ENCODE data around the gene NCBP2L.
A peak's percentile ranks its signal among the peaks of the same experiment; 100 is the strongest.

NCBP2L gene

DNA sequence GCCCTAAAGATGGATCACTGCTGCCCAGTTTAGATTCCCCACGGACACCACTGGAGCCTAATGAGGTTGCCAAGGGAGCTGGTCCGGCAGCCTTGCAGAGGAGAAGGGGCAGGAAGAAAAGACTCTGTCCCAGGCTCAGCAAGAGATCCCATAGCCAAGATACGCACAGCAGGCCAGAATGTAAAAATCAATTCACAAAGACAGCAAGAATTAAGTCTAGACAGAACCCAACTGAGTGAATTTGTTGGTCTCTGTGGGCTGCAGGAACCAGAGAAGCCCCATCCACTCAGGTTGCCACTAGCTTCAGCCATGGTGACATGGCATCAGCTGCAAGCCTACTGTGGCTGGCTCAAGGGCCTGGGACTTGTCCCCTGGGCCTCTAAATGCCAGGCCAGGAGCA, 24.8 kb upstream of the NCBP2L start:
- no peak for DNase-seq (ENCODE audit: low read depth in 2 of 2)

DNA sequence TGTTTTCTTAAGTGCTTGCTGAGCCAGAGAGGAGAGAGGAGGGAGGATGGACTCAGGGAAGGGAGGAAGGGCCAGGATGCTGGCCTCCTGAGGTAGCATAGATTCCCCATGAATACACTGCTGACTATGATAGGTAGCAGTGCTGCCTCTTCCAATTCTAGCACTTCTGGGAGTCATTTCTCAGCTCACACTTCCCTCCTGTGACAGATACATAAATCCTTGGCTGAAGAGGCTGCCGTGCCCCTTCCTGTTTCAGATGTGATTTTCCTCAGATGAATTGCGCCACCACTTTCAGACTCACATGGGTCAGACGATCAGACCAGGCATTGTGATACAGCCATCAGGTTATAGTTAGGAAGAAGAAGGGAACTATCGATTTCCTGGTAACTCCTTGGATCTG, 24.3 kb upstream of the NCBP2L start:
- no peak for DNase-seq (ENCODE audit: low read depth in 2 of 2)

DNA sequence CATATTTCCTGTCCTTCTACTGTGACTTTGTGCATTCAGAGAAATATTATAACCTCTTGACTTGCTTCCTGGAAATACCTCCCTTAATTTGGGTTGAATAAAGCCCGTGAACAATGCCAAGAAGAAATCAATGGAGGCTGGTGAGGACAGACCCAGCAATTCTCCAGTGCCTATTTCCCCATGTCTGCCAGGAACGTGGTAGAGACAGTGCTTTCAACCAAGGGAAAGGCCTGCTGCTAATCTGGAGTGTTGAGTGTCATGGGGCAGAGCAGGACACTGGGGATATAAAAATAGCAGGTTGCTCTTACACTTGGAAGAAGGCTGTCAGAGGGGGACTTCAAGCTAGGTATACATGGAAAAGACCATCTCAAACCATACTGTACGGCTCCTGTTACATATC, 21.8 kb upstream of the NCBP2L start:
- no peak for DNase-seq (ENCODE audit: low read depth in 2 of 2)

DNA sequence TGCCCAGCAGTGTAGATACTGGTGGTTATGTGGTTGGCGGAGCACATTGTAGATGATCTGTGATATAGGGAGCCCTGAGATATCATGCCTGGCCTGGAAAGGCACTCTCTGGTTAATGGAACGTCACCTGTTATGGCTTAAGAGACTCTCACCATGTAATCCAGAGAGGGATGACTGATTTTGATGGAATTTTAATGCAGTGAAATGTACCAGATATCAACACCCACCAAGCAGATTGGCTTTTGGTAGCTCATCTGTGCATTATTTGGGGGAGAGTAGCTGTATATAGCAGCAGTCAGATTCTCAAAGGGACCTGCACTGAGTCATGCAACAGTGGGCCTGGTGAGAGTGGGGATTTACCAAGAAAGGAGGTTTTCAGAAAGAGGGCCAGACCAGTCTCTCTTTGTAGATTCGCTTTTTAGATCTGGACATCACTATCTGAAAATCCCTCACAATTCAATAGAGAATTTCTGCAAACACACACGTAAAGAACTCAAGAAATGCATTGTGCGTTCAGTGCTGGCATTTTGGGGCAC, 19.2 kb upstream of the NCBP2L start:
- DNase-seq (ENCODE audit: low read depth in 2 of 2) = no peak

DNA sequence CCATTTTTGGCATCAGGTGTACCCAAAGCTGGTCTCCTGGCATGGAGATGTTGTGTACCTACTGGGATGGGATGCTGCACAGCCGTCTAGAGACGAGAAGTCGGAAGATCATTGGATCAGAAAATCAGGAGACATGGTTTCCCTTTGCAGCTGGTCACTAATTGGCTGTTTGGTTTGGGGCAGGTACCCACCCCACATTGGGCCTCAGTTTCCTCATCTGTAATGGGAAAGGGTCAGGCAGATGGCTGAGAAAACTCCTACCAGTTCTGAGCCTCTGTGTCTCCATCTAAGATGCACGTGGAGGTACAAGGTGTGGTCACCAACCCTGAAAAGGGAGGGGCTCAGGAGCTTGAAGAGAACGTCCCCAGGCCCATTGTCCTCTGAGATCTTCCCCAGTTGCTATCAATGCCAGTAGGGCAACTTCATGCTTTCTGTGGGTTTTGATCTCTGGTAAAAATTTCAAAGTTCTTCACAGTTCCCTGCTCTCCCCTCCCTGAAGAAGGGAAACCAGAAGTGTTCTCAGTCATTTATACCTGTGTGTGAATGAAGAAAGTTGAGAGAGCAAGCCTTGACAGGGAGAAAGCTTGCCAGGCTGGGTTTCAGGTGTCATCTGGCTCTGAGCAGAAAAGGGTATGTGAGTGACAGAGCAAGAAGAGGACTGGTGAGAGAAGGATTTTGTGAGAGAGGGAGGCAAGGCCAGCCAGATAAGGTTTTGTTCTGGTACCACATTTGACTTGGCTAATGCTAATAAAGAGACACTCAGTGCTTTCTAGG, 17.0 kb upstream of the NCBP2L start:
- DNase-seq (ENCODE audit: low read depth in 2 of 2) = no peak

DNA sequence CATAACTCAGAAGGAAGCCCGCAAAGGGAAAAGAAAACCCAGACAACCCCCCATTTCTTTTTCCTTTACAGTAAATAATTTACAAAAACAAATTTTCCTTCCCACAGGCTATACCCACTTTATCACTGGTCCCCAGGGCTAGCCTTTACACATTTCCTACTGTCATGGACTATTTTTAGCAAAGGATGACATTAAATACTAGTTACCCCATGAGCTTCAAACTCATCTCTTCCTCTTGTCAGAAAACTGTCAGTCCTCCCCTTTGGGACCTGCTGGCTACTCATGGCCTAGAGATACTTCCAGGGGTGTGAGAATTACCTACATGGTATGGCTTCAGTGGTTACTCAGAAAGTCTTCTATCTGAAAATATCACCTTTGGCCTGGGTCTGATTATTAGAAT, 13.9 kb upstream of the NCBP2L start:
- DNase-seq (ENCODE audit: low read depth in 2 of 2) = no peak

DNA sequence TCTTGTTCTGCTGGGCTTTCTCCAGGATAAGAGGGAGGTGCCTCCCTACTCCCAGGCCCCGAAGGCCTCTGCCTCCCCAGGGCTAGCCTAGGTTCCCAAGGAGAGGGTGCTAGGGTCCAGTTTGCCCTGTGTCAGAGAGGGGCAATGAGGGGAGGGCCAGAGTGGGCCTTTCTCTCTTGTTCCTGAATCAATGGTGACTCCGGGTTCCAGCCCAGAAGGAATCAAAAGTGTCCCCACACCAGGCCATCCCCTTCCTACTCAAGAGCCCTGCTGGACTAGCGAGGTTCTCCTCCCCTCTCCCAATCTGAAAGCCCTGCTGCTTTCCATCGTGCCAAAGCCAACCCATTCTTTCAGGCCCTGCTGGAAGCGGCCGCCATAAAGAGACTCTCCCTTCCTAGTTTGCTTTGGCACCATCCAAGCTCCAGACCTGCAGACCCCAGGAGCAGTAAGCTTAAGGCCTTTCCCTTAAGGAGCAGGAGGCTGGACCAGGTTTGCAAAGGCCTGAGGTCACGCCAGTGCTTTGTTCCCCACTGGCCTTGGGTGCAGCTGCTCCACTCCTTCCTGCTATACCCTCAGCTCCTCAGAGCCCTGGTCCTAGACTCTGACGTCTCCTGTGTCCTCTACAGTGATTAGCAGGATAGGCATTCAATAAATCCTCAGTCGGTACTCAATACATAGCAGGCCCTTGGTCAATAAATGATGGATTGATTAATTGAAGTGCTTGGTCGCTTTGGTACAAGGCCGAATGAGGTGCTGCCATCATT, 12.5 kb upstream of the NCBP2L start:
- DNase-seq (ENCODE audit: low read depth in 2 of 2) = no peak

DNA sequence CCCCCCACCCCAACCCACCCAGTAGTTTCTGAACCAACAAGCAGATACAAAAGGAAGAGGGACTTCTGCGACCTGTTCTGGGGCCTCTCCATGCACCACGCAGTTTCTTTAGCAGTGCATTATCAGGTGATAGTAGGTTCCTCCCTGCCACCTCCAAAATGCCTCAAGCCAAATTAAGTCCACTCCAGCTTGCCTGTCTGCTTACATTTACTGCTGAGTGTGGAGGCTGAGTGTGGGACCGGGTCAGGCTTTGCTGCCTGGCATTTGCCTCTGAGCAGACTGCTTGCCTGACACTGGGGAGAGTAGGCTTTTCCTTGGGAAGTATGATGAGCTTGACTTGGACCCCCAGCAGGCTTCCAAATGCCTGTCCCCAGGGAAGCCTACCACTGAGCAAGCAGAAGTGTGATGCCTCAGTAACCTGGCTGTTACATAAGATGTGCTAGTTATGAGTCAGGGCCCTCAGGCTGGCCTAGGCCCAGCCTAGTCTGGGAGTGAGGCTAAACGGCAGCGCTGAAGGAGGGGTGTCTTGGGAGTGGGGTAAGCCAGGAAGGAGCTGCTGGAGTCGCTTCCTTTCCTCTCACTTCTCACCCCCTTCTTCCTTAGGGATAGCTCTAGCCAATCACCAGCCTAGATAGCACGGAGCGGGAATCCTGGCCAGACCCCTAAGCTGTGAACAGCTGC, 10.9 kb upstream of the NCBP2L start:
- no peak for DNase-seq (ENCODE audit: low read depth in 2 of 2)

DNA sequence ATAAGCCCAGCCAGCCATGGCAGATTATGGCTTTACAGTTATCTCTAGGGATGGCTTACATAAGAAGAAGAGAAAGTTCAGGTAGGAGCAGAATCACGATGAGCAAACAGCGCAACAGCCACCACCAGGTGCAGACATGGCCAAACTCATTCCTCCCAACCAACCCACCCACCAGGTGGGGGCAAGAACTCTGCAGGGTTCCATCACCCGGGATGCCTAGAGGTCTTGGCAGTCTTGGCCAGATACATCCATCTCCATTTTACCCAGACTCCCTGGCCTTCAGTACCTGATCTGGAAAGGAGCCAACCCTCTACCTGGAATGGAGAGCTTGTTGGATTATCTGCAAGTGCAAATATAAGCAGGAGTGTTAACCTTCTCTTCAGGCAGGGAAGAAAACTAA, 9.5 kb upstream of the NCBP2L start:
- no peak for DNase-seq (ENCODE audit: low read depth in 2 of 2)

DNA sequence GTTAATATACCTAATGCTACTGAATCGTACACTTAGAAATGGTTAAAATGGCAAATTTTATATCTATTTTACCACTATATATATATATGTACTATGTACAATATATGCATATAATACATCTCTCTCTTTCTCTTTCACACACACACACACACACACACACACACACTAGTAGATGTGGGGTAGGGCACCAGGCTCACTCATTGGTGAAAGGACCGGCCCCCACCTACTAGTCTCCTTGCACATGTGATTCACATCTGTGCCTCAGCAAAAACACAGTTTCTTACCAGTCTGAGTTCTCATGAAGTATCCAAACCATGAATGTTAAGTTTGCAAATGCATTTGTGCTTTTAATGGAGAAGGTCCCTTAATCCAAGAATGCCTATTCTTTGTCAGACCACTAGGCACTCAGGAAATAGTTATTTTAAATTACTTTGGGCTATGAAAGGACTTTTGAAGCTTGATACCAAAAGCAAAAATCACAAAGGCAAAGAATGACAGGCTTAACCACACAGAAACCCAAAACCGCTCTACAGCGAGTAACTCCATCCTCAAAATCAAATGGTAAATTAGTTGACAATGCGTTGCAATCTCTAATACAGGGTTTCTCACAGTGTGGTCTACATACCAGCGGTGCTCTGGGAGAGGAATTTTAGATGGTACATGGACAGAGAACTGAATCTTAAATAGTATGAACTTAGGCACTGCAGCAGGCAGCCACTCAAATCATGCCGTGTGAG, 7.8 kb upstream of the NCBP2L start:
- no peak for DNase-seq (ENCODE audit: low read depth in 2 of 2)

DNA sequence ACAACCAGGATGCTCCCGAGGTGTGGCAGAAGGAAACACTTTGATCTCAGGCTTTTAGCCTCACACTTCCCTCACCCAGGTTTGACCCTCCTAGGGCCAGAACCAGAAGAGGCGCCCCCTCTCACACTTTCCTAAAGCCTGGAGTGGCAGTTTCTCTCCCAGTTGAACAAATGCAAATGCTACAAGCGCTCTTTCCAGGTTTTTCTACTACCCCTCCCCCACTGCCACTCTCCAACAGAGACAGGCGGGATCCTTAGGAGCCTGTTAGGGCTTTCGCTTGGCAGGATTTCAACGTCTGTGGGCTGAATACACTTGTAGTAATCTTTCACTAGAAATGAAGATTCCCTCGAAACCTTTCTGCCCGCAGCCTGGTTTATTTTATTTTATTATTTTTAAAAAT, 4.3 kb upstream of the NCBP2L start:
- DNase-seq (ENCODE audit: low read depth in 2 of 2) = no peak

DNA sequence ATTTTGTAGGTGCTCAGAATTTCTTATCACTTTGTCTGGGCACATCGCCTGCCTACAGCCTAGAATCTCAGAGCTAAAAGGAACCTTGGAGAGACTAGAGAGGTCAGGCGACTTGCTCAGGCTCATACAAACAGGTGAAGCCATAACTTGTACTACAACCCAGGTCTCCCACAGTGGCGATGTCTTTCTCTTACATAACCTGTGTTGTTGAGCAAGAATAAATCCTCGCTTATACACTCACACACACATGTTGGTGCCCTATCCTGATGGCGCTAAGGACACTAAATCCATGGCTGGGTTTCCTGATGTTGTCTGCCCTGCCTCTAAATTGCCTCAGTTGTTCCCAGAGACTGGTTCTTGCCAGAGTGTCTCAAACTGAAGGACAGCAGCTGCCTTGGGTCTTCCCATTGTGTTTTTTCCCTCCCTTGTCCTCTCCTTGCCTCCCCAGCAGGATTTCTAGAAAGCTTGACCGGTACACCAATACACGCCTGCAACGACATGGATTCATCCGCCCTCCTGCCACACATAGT, 3.6 kb upstream of the NCBP2L start:
- DNase-seq (ENCODE audit: low read depth in 2 of 2) = no peak

DNA sequence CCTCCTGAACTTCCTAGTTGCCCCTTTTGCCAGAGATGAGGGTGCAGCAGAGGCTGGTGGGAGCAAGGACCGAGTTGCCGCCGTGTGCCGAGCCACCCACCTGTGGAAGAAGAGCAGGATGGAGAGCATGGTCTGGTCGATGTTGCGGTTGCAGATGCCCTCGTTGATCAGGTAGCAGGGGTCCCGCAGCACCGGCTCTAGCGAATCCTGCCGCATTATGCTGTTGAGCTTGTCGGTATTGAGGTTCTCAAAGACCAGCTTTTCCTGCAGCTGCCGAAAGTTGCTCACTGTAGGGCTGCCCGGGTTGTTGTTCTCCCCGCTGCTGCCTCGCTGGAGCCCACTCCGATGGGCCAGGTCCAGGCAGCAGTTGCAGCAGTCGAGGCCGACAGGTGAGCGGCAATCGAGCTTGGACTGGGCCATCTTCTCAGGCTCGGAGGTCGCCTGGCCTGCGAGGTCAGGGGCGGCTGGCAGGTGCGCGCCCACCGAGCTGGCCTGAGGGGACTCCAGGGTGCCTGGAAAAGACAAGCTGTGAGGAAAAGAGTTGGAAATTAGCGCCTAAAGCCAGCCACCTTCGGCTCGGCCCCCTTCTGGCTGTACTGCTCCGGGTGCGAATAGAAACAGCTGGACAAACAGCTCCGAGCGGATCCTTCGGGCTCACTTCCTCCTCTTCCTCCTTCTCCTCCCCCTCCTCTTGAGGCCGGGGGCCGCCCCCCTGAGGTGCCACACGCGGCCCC, 2.4 kb upstream of the NCBP2L start:
- DNase-seq (ENCODE audit: low read depth in 2 of 2) = no peak

DNA sequence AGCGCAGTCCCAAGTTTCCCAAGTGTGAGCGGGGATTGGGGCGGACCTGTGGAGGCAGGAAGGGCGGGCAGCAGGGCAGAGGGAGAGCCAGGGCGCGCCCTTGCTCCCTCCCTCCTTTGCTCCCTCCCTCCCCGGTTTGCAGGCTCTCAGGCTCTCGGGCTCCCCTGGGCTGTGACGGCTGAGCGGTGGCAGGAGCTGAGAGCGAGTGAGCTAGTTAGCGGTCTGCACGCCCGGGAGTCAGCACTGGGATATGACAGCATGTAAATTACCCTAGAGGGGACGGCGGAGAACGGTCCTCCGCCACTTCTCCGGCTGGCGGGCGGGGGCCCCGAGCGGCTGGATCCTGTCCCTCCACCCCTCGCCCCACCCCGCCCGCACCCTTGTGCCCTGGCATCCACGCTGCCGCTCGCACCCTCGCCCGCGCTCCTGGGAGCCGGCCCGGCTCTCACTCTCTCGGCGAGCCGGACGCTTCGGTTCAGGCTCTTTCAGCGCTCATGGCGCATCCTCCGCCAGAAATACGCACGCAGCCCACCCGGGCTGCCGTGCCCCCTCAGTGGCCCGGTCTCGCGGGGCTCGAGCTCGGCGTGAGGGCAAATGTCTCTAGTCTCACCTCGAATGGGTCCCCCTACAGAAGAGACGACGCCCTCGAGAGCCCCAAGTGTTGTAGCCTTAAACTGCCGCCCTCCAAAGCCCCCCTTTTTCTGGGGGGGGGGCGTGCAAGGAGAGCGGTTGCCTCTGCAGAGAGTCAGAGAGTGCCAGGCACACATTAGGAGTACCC, 1.6 kb upstream of the NCBP2L start, which contains the start of gene TSC22D3:
Gene TSC22D3, minus strand, starts transcription at position 54 of the 778 bp plus-strand sequence. CDS start 368 bp downstream, outside the sequence.
- peak; percentile 8 to 35 for DNase-seq (ENCODE audit: low read depth in 2 of 2)

DNA sequence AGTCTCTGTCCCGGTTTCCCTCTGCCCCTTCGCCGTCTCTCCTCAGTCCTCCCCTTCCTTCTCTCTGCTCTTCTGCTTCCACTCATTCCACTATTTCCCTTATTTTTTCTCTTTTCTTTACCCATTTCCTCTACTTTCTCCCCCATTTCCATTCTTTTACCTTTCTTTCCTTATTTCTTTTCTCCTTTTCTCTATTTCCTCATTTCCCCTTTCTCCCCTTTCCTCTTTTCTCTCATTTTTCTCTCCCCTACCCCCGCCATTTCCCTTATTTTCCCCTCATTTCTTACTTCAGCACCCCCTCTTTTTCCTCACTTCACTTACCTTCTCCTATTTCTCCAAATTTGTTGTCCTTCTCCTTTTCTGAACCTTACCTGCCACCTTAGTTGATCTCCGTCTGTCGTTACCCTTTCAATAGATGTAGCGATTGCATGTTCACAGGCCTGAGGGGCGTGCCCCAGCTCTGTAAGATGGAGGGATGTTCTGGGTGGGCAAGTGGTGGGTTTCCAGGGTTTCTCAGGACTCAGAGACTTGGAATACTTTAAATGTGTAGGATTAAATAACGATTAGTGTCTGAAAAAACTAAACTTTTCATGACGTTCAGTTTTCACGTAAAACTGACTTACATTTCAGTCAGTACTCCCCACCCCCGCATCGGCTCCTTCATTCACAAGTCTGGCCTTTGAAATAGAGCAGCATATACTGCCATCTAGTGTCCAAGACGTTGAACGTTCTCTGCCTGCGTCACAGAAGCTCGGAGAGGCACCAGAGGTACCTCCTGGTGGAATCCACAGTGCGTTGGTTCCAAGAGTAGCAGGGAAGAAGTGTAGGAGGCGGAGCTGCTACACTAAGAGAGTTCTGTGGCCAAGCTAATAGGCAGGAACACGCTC, 641 bp upstream of the NCBP2L start:
- peak; percentile 38 to 61 for DNase-seq (ENCODE audit: low read depth in 2 of 2)

DNA sequence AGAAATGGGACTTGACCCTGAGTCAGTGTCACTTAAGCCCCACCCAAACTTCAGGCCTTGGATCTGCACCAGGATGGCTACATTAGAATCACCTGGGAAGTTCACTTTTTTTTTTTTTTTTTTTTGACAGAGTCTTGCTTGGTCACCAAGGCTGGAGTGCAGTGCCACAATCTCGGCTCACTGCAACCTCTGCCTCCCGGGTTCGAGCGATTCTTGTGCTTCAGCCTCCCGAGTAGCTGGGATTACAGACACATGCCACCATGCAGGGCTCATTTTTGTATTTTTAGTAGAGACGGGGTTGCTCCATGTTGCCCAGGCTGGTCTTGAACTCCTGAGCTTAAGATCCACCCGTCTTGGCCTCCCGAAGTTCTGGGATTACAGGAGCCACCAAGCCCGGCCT, 3.0 kb downstream of the NCBP2L start:
- no peak for DNase-seq (ENCODE audit: low read depth in 2 of 2)

DNA sequence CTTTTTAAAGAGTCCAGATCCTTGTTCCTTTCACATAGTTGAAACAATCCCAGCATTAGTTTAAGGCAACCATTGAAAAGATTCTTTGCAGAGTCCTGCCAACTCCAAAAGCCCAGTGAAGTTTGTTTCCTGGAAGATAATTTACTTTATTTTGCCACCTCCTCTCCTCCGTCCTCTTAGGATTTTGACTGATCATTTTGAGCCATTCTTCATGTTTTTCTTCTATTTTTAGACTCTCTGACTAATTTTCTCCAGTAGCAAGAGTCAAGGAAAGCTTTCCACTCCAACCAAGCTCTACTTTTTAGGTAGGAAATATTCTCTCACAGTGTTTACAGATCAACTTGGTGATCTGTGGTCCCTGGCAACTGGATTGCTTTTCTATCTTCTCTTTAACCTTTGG, 10.3 kb downstream of the NCBP2L start:
- no peak for DNase-seq (ENCODE audit: low read depth in 2 of 2)

DNA sequence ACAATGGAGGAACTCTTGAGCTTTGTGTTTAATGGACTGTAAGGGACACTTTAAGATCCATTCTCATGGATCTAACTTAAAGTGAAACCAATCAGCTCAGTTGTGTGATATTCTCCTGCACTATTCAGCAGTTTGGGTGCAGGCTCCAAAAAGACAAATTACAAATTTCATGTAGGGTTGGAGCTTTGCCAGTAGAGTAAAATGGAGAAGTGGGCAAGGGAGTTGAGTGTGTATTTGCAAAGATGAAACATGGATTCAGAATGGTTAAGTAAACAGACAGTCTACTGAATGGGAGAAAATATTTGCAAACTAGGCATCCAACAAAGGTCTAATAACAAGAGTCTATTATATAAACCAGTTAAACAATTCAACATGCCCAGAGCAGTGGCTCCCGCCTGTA, 26.9 kb downstream of the NCBP2L start:
- no peak for DNase-seq (ENCODE audit: low read depth in 2 of 2)

DNA sequence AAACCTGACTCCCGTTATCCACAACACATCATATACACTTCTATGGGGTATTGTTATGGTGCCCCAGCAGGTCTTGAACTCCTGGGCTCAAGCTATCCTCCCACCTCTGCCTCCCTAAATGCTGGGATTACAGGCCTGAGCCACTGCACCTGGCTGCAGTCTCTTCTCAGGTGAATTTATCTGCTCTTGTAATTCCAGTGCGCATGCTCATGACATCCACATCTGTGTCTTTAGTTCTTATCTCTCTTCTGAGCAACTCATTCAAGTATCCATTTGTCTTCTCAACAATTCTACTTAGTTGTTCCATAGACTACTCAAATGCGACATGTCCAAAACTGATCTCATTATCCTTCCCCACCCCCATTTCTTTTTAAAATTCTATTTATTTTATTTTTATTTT, 27.6 kb downstream of the NCBP2L start:
- DNase-seq (ENCODE audit: low read depth in 2 of 2) = no peak

Data from stimulated activated CD4-positive, alpha-beta T cell treated with anti-CD3 and anti-CD28 coated beads, Interleukin-12 subunit alpha, Interleukin-12 subunit beta, amount 100 ng/mL, for 24 hours (primary cell).